ENCODE measurements around the gene MAMSTR. TPM values are rescaled to one million over a fixed set of nuclear protein-coding genes. Genes with fewer than 3 reads are reported as not detected.

Gene MAMSTR
- total RNA-seq, 1 donor from 2014 or later: 0.78 TPM

DNA sequence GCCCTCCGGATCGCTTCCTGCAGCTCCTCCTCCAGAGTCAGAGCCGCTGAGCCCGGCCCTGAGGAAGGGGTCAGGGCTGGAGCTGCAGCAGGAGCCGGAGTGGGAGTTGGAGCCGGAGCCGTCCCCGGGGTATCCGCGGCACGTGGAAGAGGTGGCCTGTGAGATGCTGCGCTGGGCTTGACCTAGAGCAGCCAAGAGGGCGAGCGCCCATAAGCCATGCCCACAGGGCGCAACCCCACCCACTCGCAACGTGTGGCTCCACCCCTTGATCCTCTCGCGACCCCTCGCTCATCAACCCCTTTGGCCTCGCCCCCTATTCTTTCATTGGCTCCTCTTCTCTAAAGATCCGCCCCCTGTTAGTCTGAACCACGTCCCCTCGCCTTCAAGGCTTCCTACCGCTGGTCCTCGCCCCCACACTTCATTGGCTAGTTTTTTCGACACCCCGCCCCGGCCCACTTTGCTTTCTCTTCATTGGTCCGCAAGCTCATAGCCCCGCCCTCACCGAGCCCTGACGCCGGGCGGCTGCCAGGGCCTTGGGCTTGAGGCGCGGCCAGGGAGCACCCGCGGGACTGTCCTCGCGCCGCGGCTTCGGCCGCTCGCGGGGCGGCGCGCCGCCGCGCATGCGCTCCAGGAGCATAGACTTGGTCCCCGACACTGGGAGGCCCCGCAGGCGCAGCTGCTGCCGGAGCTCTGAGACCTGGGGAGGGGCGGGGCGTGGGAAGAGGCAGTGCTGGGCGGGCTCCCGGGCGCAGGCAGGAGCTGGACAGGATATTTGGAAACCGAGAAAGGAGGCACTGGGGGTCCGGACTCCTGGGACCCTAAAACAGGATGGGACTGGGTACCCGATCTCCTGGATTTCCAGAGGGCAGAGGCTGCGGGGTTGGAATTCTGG lies 5.4 kb downstream of the MAMSTR start:
- H3K4me1 Mint-ChIP-seq: peaks cover 25% of the 10 kb centered on the region
- POLR2A ChIA-PET: interaction anchor here (0.5 to 2.2 kb wide), 8 partner anchors 11 to 756 kb away, joined by 3 to 13 read pairs (median 5); partner anchors contain the start of gene DBP
- CTCF ChIA-PET: no interaction called here
- no peaks in the 10 kb centered on the region for H3K27me3 Mint-ChIP-seq
- peak overlapping the region; percentile 77 for H3K27ac Mint-ChIP-seq
- ATAC-seq (ENCODE audit: low read depth) (peak; percentile 91), DNase-seq (peak; percentile 94)
- TF ChIP-seq, protein P1, sequence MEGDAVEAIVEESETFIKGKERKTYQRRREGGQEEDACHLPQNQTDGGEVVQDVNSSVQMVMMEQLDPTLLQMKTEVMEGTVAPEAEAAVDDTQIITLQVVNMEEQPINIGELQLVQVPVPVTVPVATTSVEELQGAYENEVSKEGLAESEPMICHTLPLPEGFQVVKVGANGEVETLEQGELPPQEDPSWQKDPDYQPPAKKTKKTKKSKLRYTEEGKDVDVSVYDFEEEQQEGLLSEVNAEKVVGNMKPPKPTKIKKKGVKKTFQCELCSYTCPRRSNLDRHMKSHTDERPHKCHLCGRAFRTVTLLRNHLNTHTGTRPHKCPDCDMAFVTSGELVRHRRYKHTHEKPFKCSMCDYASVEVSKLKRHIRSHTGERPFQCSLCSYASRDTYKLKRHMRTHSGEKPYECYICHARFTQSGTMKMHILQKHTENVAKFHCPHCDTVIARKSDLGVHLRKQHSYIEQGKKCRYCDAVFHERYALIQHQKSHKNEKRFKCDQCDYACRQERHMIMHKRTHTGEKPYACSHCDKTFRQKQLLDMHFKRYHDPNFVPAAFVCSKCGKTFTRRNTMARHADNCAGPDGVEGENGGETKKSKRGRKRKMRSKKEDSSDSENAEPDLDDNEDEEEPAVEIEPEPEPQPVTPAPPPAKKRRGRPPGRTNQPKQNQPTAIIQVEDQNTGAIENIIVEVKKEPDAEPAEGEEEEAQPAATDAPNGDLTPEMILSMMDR (IDR thresholded peaks at IDR 0.05): no peak
- peak overlapping the region; percentile 81 for H3K4me3 Mint-ChIP-seq
- no peaks in the 10 kb centered on the region for H3K36me3 Mint-ChIP-seq (ENCODE audit: low read depth)
- intact Hi-C loops (cut with micrococcal nuclease): loop anchor here (1.0 to 5.0 kb wide), 8 partner anchors 11 to 928 kb away; partner anchors contain the start of genes CA11, DBP, RRAS and SCAF1
- no peaks in the 10 kb centered on the region for H3K9me3 Mint-ChIP-seq

DNA sequence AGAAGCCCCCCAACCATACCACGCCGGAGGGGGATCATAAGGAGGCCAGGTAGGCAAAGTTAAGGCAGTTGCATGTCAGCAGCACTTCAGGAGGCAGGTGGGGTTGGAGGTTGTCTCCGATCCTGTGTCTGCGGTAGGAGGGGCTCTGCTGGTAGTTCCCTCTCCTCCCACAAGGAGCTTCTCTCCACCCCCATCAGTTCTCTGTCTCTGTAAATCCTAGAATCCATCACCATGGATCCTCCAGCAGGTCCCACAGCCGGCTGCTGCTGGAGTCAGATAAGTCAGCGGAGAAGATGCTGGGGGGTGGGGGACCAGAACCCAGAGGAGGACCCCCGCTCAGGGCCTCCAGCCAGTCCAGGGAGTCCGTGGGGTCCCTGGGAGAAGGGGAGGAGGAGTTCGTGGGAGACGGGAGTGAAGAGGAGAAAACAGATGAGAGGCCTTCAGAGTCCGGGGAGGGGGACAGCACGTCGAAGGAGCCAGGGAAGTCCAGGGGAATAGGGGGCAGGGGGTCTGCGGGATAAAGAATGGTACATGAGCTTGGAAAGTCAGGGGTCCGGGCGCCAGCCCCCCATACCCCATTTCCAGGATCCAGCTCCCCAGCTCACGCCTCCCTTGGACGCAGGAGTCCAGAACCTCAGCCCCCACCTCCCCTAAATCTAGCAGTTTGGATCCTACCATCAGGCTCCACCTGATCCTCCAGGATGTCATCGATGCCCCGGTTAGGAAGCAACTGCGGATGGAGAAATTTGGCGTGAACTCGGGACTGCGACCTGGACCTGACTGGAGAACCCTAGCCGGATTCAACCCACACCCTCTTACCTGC lies 6.3 kb downstream of the MAMSTR start:
- Mint-ChIP-seq H3K4me3 (peak overlapping the region; percentile 81), H3K9me3 (no peaks in the 10 kb centered on the region), H3K4me1 (peaks cover 25% of the 10 kb centered on the region), H3K27me3 (no peaks in the 10 kb centered on the region), H3K36me3 (ENCODE audit: low read depth) (no peaks in the 10 kb centered on the region), H3K27ac (peak overlapping the region; percentile 52)
- POLR2A ChIA-PET: interaction anchor here (0.5 to 2.2 kb wide), 5 partner anchors 12 to 757 kb away, joined by 3 to 13 read pairs (median 4); no protein-coding TSS in a partner anchor
- TF ChIP-seq, protein P1 (IDR thresholded peaks at IDR 0.05): no peak
- intact Hi-C loops (cut with micrococcal nuclease): loop anchor here (5.0 kb wide), 2 partner anchors 36 to 929 kb away; partner anchors contain the start of genes RRAS and SCAF1
- ATAC-seq (ENCODE audit: low read depth) (no peak), DNase-seq (peak; percentile 17)
- CTCF ChIA-PET: no interaction called here

DNA sequence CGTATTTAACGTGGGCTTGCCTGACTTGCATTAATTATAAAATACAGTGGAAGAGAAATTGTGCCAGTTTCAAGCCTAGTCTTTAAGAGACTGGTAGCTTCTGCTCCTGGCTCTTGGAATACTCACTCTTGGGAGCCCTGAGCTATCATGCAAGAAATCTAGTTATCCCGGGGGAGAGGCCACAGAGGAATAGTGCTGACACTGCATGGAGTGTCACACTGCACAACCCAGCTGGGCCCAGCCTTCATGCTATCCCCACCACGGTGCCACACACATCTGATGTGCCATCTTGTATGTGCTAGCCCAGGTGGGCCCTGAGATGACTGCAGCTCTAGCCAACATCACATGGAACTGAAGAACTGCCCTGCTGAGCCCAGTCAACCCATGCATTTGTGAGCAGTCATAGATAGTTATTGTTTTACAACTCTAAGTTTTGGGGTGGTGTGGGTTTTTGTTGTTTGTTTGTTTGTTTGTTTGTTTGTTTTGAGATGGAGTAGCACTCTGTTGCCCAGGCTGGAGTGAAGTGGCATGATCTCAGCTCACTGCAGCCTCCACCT lies 8.3 kb downstream of the MAMSTR start:
- Mint-ChIP-seq H3K9me3 (no peaks in the 10 kb centered on the region), H3K27ac (no peak overlapping the region), H3K27me3 (no peaks in the 10 kb centered on the region), H3K36me3 (ENCODE audit: low read depth) (peaks cover 4% of the 10 kb centered on the region), H3K4me1 (peaks cover 25% of the 10 kb centered on the region), H3K4me3 (no peak overlapping the region)
- CTCF ChIA-PET: interaction anchor here (1.3 kb wide), 1 partner anchor 36 kb away, joined by 3 read pairs; no protein-coding TSS in a partner anchor
- intact Hi-C loops (cut with micrococcal nuclease): loop anchor here (5.0 kb wide), 2 partner anchors 34 to 931 kb away; partner anchors contain the start of genes RRAS and SCAF1
- TF ChIP-seq, protein P1 (IDR thresholded peaks at IDR 0.05): no peak
- ATAC-seq (ENCODE audit: low read depth) (no peak), DNase-seq (no peak)
- POLR2A ChIA-PET: interaction anchor here (0.6 kb wide), 1 partner anchor 62 kb away, joined by 3 read pairs; no protein-coding TSS in a partner anchor

DNA sequence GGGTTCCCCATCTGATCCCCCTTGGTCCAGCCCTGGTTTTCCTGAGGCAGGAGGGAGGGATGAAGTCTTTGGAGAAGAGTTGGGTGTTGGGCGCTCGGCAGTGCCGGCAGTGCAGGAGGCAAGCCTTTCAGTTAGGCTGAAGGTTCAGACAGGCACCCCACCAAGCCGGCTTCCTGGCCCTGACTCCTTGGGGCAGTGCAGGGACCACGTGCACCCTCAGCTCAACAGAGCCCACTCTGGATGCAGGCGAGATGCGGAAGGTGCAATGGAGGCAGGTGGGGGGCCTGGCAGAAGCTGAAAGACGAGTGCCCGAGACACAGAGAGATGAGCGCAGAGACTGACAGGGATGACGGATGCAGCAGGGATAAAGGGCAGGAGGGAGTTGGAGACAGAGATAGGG lies 11.1 kb downstream of the MAMSTR start:
- ChIA-PET POLR2A (no interaction called here), CTCF (no interaction called here)
- H3K9me3 Mint-ChIP-seq: no peaks in the 10 kb centered on the region
- TF ChIP-seq, protein P1 (IDR thresholded peaks at IDR 0.05): no peak
- H3K27ac Mint-ChIP-seq: no peak overlapping the region
- no peak for DNase-seq
- H3K4me3 Mint-ChIP-seq: no peak overlapping the region
- H3K4me1 Mint-ChIP-seq: peaks cover 7% of the 10 kb centered on the region
- H3K36me3 Mint-ChIP-seq (ENCODE audit: low read depth): peaks cover 7% of the 10 kb centered on the region
- H3K27me3 Mint-ChIP-seq: no peaks in the 10 kb centered on the region
- intact Hi-C loops (cut with micrococcal nuclease): no loop called here
- ATAC-seq (ENCODE audit: low read depth): no peak

Data from activated B cell treated with CpG ODN at 0.5 μM for 24 hours (primary cell).